ENCODE data around the gene TDRD12.

DNA sequence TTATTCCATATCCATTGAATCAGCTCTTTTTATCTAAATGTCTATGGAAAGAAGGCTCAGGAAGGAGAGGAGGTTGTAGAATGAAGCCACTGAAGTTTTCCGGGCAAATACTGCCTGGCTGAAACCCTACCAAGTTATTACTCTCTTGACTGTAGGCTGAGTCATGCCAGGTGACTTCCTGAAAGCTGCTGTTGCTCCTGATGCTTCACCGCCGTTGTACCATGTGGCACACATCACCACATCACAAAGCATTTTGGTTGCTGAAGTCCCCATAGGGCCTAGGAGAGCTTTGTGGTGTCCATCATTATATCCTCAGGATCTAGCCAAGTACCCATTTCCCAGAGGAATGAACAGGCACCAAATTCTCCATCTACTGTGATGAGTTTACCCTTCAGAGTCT, 11.1 kb upstream of the TDRD12 start:
- TF ChIP-seq POLR2A (IDR thresholded peaks at IDR 0.05): no peak
- TF ChIP-seq, protein P1, sequence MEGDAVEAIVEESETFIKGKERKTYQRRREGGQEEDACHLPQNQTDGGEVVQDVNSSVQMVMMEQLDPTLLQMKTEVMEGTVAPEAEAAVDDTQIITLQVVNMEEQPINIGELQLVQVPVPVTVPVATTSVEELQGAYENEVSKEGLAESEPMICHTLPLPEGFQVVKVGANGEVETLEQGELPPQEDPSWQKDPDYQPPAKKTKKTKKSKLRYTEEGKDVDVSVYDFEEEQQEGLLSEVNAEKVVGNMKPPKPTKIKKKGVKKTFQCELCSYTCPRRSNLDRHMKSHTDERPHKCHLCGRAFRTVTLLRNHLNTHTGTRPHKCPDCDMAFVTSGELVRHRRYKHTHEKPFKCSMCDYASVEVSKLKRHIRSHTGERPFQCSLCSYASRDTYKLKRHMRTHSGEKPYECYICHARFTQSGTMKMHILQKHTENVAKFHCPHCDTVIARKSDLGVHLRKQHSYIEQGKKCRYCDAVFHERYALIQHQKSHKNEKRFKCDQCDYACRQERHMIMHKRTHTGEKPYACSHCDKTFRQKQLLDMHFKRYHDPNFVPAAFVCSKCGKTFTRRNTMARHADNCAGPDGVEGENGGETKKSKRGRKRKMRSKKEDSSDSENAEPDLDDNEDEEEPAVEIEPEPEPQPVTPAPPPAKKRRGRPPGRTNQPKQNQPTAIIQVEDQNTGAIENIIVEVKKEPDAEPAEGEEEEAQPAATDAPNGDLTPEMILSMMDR (IDR thresholded peaks at IDR 0.05): no peak

All from tibial nerve (tissue), 3 donors.